HL-60/S4 (cell line): ENCODE measurements around the gene RAB9B.

Experiments used
- in situ Hi-C: fragments of 300-500 bp; cut with MboI; formaldehyde crosslinking; loops from 2 replicates; pipeline ENCODE4 v1.14.3; 2022; ENCODE audit warnings: low sequenced_read_pairs

RAB9B gene, protein sequence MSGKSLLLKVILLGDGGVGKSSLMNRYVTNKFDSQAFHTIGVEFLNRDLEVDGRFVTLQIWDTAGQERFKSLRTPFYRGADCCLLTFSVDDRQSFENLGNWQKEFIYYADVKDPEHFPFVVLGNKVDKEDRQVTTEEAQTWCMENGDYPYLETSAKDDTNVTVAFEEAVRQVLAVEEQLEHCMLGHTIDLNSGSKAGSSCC

DNA sequence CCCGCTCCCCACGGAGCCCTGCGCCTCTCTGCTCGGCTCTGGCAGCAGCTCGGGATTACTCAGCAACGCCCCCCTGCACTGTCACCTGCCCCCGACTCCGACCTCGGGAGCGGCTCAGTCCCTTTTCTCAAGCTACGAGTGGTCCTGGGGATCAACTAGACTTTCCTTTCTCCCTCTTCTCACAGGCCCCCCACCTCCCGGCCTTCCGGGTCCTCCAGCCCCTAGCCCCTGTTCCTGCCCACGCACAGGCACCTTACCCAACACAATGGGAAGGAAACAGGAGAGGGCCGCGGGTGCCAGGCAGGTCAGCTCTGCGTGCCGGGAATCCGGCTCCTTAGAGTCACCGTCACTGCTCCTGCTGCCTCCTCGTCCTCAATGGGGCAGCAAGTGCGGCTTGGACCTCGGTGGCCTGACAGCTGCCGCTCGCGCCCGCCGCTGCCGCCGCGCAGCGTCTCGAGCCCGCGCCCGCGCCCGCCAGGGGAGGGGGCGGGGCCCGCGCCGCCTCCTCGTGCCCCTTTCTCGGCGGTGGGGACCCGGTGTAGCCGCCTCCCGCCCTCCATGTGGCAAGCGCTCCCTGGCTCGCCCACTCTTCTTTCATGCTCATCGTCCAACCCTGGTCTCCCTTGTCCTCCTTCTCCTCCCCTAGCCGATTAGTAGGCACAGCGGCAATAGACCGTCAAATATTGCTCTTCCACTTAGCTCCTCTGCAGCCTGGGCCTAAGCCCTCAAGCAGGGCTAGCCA, at the start of gene RAB9B:
RAB9B (minus strand) TSS at position 455 of the 742 bp plus-strand sequence. CDS start 6,473 bp downstream, outside the sequence.
- in situ Hi-C loops: loop anchor here (25.0 kb wide), 1 partner anchor 305 kb away; no protein-coding TSS in a partner anchor

- in situ Hi-C loops: no loop called here
Observed at GRCh38 chrX:103879339-103879738, 47.3 kb upstream of the RAB9B start.

GRCh38 chrX:103878466-103879122, 46.5 kb upstream of the RAB9B start:
- in situ Hi-C loops: no loop called here

DNA sequence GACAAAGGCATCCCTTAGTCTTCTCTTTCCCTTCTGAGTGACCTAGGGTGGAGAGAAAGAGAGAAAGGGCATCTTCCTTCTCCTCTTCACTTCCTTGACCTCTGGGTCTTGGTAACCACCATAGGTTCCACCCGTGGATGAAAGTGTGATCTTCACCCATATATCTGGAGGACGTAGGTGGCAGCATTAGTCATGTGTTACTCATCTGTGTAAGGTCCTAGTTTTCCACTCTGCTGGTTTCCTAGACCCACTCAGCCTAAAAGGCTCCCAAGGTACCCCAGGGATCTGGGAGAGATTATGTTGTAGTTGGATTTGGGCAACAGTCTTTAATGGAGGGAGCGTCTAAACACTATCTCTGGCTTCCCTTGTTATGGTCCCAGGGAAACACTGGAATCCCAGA, 45.5 kb upstream of the RAB9B start:
- in situ Hi-C loops: no loop called here

DNA sequence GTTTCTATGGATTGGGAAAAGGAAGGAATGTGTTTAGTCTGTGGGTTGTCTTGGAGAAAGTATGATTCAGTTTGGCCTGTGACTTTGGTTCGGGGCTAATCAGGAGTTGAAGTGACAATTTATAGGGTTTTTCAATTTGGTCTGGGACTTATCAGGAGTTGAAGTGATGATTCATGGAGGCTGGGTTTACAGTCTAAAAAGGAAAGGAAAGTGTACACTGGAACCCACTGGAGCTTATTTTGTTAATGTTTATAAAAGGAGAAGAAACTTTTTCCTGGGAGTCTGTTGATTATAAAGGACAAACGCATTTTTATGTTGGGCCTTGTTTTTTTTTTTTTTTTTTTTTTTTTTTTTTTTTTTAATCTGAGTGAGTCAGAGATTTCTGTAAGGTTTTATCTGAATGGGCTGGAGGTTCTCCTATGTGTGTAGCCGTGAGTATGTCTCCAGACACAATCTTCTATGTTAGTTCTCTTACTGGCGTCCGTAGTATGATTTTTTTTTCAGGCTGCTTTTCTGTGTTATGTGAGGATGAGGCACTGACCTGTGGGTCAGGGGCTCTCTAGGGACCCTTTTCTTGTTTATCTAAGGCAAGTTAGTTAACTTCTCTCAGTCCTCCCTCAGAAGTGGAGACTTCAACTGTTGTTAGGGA, 33.0 kb upstream of the RAB9B start:
- in situ Hi-C loops: no loop called here

DNA sequence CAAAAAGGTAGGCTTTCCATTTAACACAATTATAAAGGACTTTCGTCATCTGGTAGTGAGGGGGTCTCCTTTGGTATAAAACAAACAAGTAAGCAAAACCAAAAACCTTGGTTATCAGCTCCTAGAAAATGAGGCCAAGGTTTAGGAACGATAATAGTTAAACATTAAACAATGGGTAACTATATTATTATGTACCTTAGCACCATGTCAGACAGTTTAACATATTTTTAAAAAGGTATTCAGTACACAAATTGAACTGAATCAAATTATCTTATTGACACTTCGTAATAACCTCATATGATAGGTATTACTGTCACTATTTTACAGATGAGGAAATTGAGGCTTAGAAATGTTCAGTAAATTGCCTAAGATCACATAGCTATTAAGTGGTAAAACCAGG, 32.1 kb upstream of the RAB9B start:
- in situ Hi-C loops: no loop called here

GRCh38 chrX:103861200-103861599, 29.1 kb upstream of the RAB9B start:
- in situ Hi-C loops: no loop called here

- in situ Hi-C loops: loop anchor here (25.0 kb wide), 1 partner anchor 288 kb away; no protein-coding TSS in a partner anchor
Observed at GRCh38 chrX:103849558-103849957, 17.5 kb upstream of the RAB9B start.

DNA sequence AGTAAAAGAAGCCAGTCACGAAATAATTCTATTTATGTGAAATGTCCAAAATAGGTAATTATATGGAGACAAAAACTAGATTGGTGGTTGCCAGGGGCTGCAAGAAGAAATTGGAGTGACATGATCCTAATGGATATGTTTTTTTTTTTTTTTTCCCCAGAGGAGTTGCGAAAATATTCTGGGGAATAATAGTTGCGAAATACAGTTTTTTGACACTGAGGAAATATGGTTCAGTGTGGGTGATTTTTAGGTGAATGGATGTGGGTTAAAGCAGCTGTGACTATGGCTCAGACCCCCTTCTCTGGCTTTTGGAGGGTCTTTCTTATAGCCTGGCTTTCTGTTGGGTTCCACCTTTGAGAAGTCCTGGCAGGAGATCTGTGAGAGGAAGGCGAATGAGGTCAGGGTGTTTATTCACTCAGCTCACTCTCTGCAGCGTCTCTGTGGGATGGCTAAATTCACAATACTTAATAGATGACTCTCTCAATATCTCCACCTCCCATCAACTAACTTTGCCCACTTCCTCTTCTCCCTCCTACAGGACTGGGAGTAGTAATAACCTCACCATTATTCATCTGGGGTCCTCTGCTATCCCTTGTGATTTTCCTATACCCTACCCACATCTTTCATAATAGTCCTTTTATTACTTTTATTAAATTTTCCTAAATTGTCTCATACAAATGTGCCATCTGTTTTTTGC, 15.3 kb upstream of the RAB9B start:
- in situ Hi-C loops: loop anchor here (25.0 kb wide), 1 partner anchor 290 kb away; no protein-coding TSS in a partner anchor

DNA sequence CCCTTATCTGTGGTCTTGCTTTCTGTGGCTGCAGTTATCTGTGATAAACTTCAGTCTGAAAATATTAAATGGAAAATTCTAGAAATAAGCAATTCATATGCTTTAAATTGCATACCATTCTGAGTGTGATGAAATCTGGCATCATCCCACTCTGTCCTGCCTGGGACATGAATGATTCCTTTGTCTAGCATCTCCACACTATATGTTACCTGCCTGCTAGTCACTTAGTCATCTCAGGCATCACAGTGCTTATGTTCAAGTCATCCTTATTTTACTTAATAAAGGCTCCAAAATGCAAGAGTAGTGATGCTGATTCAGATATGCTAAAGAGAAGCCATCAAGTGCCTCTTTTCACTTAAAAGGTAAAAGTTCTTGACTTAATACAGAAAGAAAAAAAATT, 14.3 kb upstream of the RAB9B start:
- in situ Hi-C loops: loop anchor here (25.0 kb wide), 1 partner anchor 291 kb away; no protein-coding TSS in a partner anchor

- in situ Hi-C loops: loop anchor here (25.0 kb wide), 1 partner anchor 292 kb away; no protein-coding TSS in a partner anchor
Observed at GRCh38 chrX:103845165-103845653, 13.2 kb upstream of the RAB9B start.

- in situ Hi-C loops: loop anchor here (25.0 kb wide), 1 partner anchor 298 kb away; no protein-coding TSS in a partner anchor
Observed at GRCh38 chrX:103839404-103839803, 7.3 kb upstream of the RAB9B start.

- in situ Hi-C loops: loop anchor here (25.0 kb wide), 1 partner anchor 306 kb away; no protein-coding TSS in a partner anchor
Observed at GRCh38 chrX:103831342-103831802, 685 bp downstream of the RAB9B start.

- in situ Hi-C loops: loop anchor here (25.0 kb wide), 1 partner anchor 306 kb away; no protein-coding TSS in a partner anchor
Observed at GRCh38 chrX:103830848-103831247, 1.2 kb downstream of the RAB9B start.

DNA sequence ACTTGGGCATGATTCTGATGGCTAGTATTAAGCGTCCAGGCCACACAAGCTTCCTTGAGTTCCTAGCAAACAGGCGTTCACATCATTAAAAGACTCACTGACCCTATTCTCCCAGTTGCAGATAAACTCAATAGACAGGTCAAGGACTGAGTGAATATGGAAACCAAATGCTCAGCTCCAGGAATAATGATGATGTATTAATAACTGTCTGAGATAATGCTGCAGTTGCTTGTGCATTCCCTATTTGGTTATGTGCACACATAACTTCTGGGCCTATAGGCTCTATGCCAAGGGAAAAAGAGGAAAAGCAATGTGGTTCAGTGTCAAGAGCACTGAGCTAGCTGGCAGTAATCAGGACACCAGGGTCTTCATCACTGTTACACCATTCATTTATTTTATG, 3.5 kb downstream of the RAB9B start:
- in situ Hi-C loops: loop anchor here (25.0 kb wide), 1 partner anchor 309 kb away; no protein-coding TSS in a partner anchor

DNA sequence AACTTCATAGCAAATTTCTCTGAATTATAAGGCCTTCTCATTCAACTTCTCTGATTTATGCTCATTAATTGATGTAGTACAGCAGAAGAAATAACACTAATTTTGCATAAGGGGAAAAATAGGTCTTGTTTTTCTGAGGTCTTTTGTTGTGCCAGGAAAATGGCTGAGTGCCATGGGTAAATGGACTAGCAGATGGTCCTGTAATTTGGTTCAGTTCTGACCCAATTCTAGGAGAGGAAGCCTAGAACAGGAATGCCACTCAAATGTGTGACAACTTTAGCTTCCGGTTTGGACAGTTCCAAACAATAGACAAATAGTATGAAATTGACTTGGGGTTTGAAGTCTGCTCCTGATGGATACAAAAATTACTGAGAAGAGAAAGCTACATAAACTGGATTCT, 6.2 kb downstream of the RAB9B start:
- in situ Hi-C loops: loop anchor here (25.0 kb wide), 1 partner anchor 311 kb away; no protein-coding TSS in a partner anchor

DNA sequence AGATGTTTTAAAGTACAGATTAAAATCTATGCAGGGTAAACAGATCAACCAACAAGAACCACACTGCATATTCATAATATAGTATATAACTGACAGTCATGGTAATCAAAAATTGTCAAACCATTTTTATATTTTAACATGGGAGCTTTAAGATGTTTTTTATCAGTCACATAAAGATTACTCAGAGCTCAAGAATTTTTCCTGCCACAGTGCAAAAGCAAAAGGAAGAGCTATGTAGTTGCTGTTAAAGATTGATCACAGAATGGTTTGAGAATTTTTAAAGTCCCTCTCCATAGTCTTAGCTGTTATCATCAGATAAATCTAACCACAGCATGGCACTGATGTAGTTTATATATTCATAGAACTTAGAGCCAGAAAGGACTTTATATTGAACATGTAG, 8.5 kb downstream of the RAB9B start:
- in situ Hi-C loops: loop anchor here (25.0 kb wide), 1 partner anchor 286 kb away; no protein-coding TSS in a partner anchor

DNA sequence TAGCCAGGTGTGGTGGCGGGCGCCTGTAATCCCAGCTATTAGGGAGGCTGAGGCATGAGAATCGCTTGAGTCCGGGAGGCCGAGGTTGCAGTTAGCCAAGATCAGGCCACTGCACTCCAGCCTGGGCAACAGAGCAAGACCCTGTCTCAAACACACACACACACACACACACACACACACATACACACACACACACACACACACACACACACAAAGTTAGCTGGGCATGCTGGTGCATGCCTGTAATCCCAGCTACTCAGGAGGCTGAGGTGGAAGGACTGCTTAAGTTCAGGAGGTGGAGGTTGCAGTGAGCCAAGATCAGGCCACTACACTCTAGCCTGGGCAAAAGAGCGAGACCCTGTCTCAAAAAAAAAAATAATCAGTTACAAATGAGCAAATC, 11.3 kb downstream of the RAB9B start:
- in situ Hi-C loops: loop anchor here (25.0 kb wide), 1 partner anchor 284 kb away; no protein-coding TSS in a partner anchor

DNA sequence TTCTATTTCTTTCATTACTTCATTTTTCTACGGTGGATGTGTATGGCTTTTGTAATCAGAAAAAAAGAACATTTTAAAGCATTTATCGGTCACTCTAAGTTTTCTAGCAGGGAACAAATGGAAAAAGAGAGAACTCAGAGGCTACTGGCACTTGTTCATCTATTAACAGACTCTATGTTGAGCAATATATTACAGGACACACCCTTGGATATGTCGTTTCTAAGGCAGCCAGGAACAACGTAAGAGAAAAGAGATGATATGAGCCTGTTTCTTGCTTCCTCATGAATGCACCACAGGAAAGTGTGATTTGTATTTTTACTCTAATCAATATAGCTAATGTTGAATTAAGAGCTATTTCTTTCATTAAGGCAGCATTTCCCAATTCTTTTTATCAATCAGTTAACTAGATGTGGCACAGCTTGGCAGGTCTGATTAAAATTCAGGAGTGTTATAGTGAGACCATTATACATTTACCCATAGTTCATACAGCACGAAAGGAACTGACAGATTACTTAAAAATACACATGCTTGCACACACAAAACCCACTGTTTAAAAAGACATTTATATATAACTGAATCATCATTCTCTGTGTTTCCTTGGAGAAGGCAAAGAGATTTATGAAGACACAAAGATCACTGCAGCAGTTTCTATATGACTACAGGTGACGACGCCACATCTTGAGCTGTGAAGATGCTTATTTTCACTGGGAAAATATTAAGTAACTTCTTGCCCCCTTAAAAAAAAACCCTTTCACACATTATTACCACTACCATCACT, 13.0 kb downstream of the RAB9B start:
- in situ Hi-C loops: loop anchor here (25.0 kb wide), 1 partner anchor 282 kb away; no protein-coding TSS in a partner anchor
